Mesenteric fat pad (tissue), 1 donor: ENCODE data around the gene AKAP13. TPM values are rescaled to one million over a fixed set of nuclear protein-coding genes. Genes with fewer than 3 reads are reported as not detected.
"Not testable (repeated sequence)": the region's sequence is repeated elsewhere in the genome, so short reads cannot be mapped to it uniquely, and the experiment has no call there.

ENCODE experiments used
- DNase-seq: peaks from one replicate; pipeline ENCODE4 v3.0.0-alpha.2; 2020; ENCODE audit warnings: low spot score
- total RNA-seq: library from RNA; stranded (reverse); fragmentation: NEBNext Ultra II Directional; extraction: Animal tissue kit (Norgen Biotek cat#: 25700); gene quantifications from one replicate; pipeline ENCODE4 v1.2.1, GENCODE V29; 2021
- donor health status: DM: yes; HTN: yes; CAD: no.

The AKAP13 gene
- total RNA-seq, 1 donor from 2014 or later = 159 TPM

GRCh38 chr15:85651548-85651947, 271.1 kb downstream of the AKAP13 start:
- no peak for DNase-seq

GRCh38 chr15:85652457-85652856, 272.1 kb downstream of the AKAP13 start:
- no peak for DNase-seq

- no peak for DNase-seq
Observed at GRCh38 chr15:85657132-85657531, 276.7 kb downstream of the AKAP13 start.

GRCh38 chr15:85658816-85659215, 278.4 kb downstream of the AKAP13 start:
- DNase-seq = no peak

GRCh38 chr15:85661859-85662258, 281.5 kb downstream of the AKAP13 start:
- no peak for DNase-seq

- not testable (repeated sequence) for DNase-seq
Observed at GRCh38 chr15:85665677-85666076, 285.3 kb downstream of the AKAP13 start.

GRCh38 chr15:85667491-85668424, 287.4 kb downstream of the AKAP13 start:
- DNase-seq = no peak

- no peak for DNase-seq
Observed at GRCh38 chr15:85671156-85671555, 290.8 kb downstream of the AKAP13 start.

GRCh38 chr15:85672332-85673084, 292.1 kb downstream of the AKAP13 start:
- no peak for DNase-seq

GRCh38 chr15:85673326-85673725, 292.9 kb downstream of the AKAP13 start:
- DNase-seq = no peak

GRCh38 chr15:85676342-85677098, 296.1 kb downstream of the AKAP13 start:
- no peak for DNase-seq

- DNase-seq = no peak
Observed at GRCh38 chr15:85679231-85679630, 298.8 kb downstream of the AKAP13 start.

GRCh38 chr15:85681386-85681785, 301.0 kb downstream of the AKAP13 start:
- DNase-seq = no peak

GRCh38 chr15:85684174-85684710, 303.8 kb downstream of the AKAP13 start:
- no peak for DNase-seq

GRCh38 chr15:85685356-85685755, 305.0 kb downstream of the AKAP13 start:
- DNase-seq = no peak

- no peak for DNase-seq
Observed at GRCh38 chr15:85687329-85687728, 306.9 kb downstream of the AKAP13 start.

- no peak for DNase-seq
Observed at GRCh38 chr15:85688711-85689110, 308.3 kb downstream of the AKAP13 start.

- no peak for DNase-seq
Observed at GRCh38 chr15:85689729-85690128, 309.3 kb downstream of the AKAP13 start.

GRCh38 chr15:85690561-85691231, 310.3 kb downstream of the AKAP13 start:
- no peak for DNase-seq

- DNase-seq = no peak
Observed at GRCh38 chr15:85691350-85692240, 311.2 kb downstream of the AKAP13 start.
